ENCODE measurements around the gene FLOT1. TPM values are rescaled to one million over a fixed set of nuclear protein-coding genes. Genes with fewer than 3 reads are reported as not detected.

The FLOT1 gene
- total RNA-seq, 1 experiment from 2014 or later, result 111 TPM

DNA sequence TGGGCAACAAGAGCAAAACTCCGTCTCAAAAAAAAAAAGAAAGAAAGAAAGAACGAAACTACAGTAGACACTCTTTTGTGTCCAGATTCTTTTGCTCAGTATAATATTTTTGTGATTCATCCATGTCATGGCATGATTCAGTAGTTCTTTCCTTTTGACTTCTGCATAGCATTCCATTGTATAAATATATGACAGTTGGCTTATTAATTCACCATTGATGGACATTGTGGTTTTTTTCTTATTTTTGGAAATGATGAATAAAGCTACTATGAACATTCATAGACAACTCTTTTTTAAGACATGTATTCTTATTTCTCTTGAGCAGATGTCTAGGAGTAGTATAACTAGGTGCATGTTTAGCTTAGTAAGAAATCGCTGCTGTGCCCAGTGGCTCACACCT lies 12.1 kb upstream of the FLOT1 start:
- H3K4me1 ChIP-seq (ENCODE audit: insufficient read depth, low read length), result no peaks in the 10 kb centered on the region
- no CpG with 5 or more reads among the region's 3 CpGs for WGBS (ENCODE audit: extremely low coverage, insufficient read length, low lambda C conversion rate)
- H3K79me2 ChIP-seq (ENCODE audit: insufficient read depth, low read length), result no peaks in the 10 kb centered on the region

More for the DNA sequence above, 12.1 kb upstream of the FLOT1 start:
- Histone ChIP-seq H3K79me1 (ENCODE audit: insufficient read depth, low read depth, low read length, poor library complexity, severe bottlenecking) (no peaks in the 10 kb centered on the region), H3K27me3 (ENCODE audit: insufficient read depth, low read length) (no peaks in the 10 kb centered on the region), H3K18ac (ENCODE audit: insufficient read length, low read depth, low read length) (no peak overlapping the region), H4K8ac (replicated peaks; ENCODE audit: insufficient read length, low read depth, low read length) (no peak overlapping the region), H4K91ac (ENCODE audit: insufficient read length, low read depth, low read length) (no peak overlapping the region), H2BK120ac (ENCODE audit: low read depth, low read length, poor library complexity, severe bottlenecking) (no peak overlapping the region), H3K23me2 (ENCODE audit: insufficient read length, low read depth, low read length, poor library complexity, severe bottlenecking) (no peaks in the 10 kb centered on the region), H4K20me1 (ENCODE audit: control insufficient read depth, insufficient read depth, insufficient read length) (no peaks in the 10 kb centered on the region), H3K4me2 (ENCODE audit: insufficient read depth, insufficient read length, low read length) (no peak overlapping the region), H2BK12ac (ENCODE audit: insufficient read length, low read depth, low read length) (no peak overlapping the region), H2BK20ac (ENCODE audit: low read depth, low read length, poor library complexity, severe bottlenecking) (no peak overlapping the region), H3K14ac (ENCODE audit: insufficient read depth, low read length) (no peak overlapping the region), H3K9ac (ENCODE audit: extremely low read depth, insufficient read length, low read length) (no peak overlapping the region), H3K56ac (ENCODE audit: insufficient read length, low read depth, low read length) (no peak overlapping the region), H3K9me3 (ENCODE audit: control insufficient read depth, low read depth, low read length) (no peaks in the 10 kb centered on the region), H3K27ac (ENCODE audit: insufficient read length, low read depth, low read length) (no peak overlapping the region), H3T11ph (ENCODE audit: low read length) (no peak overlapping the region), H4K5ac (ENCODE audit: insufficient read length, low read depth, low read length) (no peak overlapping the region), H3K23ac (ENCODE audit: insufficient read length, low read depth, low read length) (no peak overlapping the region), H3K4ac (ENCODE audit: low read depth, low read length) (no peak overlapping the region), H2BK5ac (ENCODE audit: insufficient read length, low read length) (no peak overlapping the region), H2AK5ac (ENCODE audit: insufficient read length, low read length) (no peak overlapping the region), H2AFZ (ENCODE audit: low read length) (no peak overlapping the region), H2BK15ac (ENCODE audit: low read depth, low read length) (no peak overlapping the region)
- Mint-ChIP-seq H3K36me3 (ENCODE audit: insufficient read depth in 1 of 3, low read depth in 3 of 3) (no peaks in the 10 kb centered on the region), H3K27me3 (ENCODE audit: low read depth) (peaks cover 2% of the 10 kb centered on the region; the same call in 1 of the 2 replicates), H3K4me3 (no peak overlapping the region), H3K27ac (no peak overlapping the region), H3K4me1 (peaks cover 6 to 20% of the 10 kb centered on the region in 2 experiments), H3K9me3 (no peaks in the 10 kb centered on the region)
- TF ChIP-seq CTCF (conservative IDR thresholded peaks at IDR 0.05), result no peak
- DNase-seq, result no peak

All from H9 (cell line).